A673 (cell line): ENCODE data around the gene ACOT13. TPM values are rescaled to one million over a fixed set of nuclear protein-coding genes. Genes with fewer than 3 reads are reported as not detected.
"Not testable (repeated sequence)": the region's sequence is repeated elsewhere in the genome, so short reads cannot be mapped to it uniquely, and the experiment has no call there.

Experiments used
- BruUV-seq: library from RNA; stranded (reverse); fragments of 400-500 nt; replicated peaks from 2 replicates; lab custom pipeline; 2021; lab: Mats Ljungman, UMichigan
- CTCF ChIA-PET: fragments of 300-600 bp; sonication (Branson Sonifier 250); formaldehyde crosslinking; loops from one replicate; lab custom pipeline; 2022; ENCODE audit warnings: antibody characterized with exemption; lab: Charles Lee
- POLR2A ChIA-PET: fragments of 300-600 bp; sonication (Branson Sonifier 250); formaldehyde crosslinking; loops from one replicate; lab custom pipeline; 2022; ENCODE audit warnings: antibody characterized with exemption; ENCODE audit not compliant: low non-redundant PET; lab: Charles Lee
- DNase-seq: peaks from one replicate; pipeline ENCODE4 v3.0.0-alpha.2; 2015; ENCODE audit warnings: low spot score
- H3K27ac ChIP-seq: fragments of 200-600 bp; sonication (generic); 2 replicates; pipeline ENCODE4 v1.5.1; 2016; ENCODE audit warnings: mixed run types, low read depth, mild to moderate bottlenecking, mixed read lengths, antibody characterized with exemption, low read length; ENCODE audit not compliant: poor library complexity, severe bottlenecking
- H3K27me3 ChIP-seq: fragments of 200-600 bp; sonication (generic); replicated peaks from 2 replicates; pipeline ENCODE4 v1.6.1; 2017; ENCODE audit warnings: mixed run types, low read depth, mild to moderate bottlenecking, mixed read lengths, antibody characterized with exemption, low read length; ENCODE audit not compliant: insufficient read depth, poor library complexity
- H3K36me3 ChIP-seq: fragments of 200-600 bp; sonication (generic); 2 replicates; pipeline ENCODE4 v1.6.1; 2016; ENCODE audit warnings: mixed run types, mild to moderate bottlenecking, mixed read lengths, antibody characterized with exemption, low read length; ENCODE audit not compliant: insufficient read depth, poor library complexity, severe bottlenecking
- H3K4me1 ChIP-seq: fragments of 200-600 bp; sonication (generic); 2 replicates; pipeline ENCODE4 v1.6.1; 2017; ENCODE audit warnings: mixed run types, mild to moderate bottlenecking, mixed read lengths, antibody characterized with exemption, low read length; ENCODE audit not compliant: insufficient read depth, poor library complexity, severe bottlenecking
- H3K4me3 ChIP-seq: fragments of 200-600 bp; sonication (generic); 2 replicates; pipeline ENCODE4 v1.5.1; 2016; ENCODE audit warnings: low read depth, mixed run types, mild to moderate bottlenecking, mixed read lengths, low read length; ENCODE audit not compliant: poor library complexity, severe bottlenecking
- H3K9me3 ChIP-seq: fragments of 200-600 bp; sonication (generic); 2 replicates; pipeline ENCODE4 v1.6.1; 2016; ENCODE audit warnings: mixed run types, low read depth, mild to moderate bottlenecking, mixed read lengths, antibody characterized with exemption, low read length; ENCODE audit not compliant: poor library complexity, severe bottlenecking
- CTCF ChIP-seq: fragments of 300-800, 200-600 bp; sonication (generic); conservative IDR thresholded peaks from 2 replicates; pipeline ENCODE4 v1.5.1; 2017; ENCODE audit warnings: low read depth, mild to moderate bottlenecking, antibody characterized with exemption, low read length, moderate library complexity, mixed read lengths
- EZH2 ChIP-seq: fragments of 200-600 bp; sonication (generic); IDR thresholded peaks from 2 replicates; pipeline ENCODE4 v1.6.1; 2017; ENCODE audit warnings: borderline replicate concordance, low read depth, mild to moderate bottlenecking, mixed read lengths, antibody characterized with exemption, low read length; ENCODE audit not compliant: poor library complexity, severe bottlenecking
- intact Hi-C: fragments of 100-400 bp; cut with micrococcal nuclease; formaldehyde crosslinking; loops from one replicate; pipeline ENCODE4 v1.10.0; 2022; ENCODE audit not compliant: unreplicated experiment
- total RNA-seq: library from RNA; stranded (reverse); gene quantifications from 2 replicates; pipeline ENCODE4 v1.2.3, GENCODE V29; 2021

The ACOT13 gene
- total RNA-seq, 1 experiment from 2014 or later, result 31.2 TPM

- no peak for TF ChIP-seq EZH2
- no peak for TF ChIP-seq CTCF
- H3K36me3 ChIP-seq, result no peaks in the 10 kb centered on the region
- intact Hi-C loops, result no loop called here
- H3K27ac ChIP-seq, result peak overlapping the region; percentile 35
- ChIA-PET CTCF (no interaction called here), POLR2A (no interaction called here)
- no peak overlapping the region for H3K4me3 ChIP-seq
- peaks cover 4% of the 10 kb centered on the region for H3K4me1 ChIP-seq
- H3K27me3 ChIP-seq, result no peaks in the 10 kb centered on the region
- DNase-seq, result no peak
- BruUV-seq, result no TSS peak
- no peaks in the 10 kb centered on the region for H3K9me3 ChIP-seq
These were observed 77.1 kb downstream of the ACOT13 start for GRCh38 chr6:24743944-24744335.

GRCh38 chr6:24744911-24745310, 78.0 kb downstream of the ACOT13 start:
- TF ChIP-seq EZH2 (no peak), CTCF (no peak)

GRCh38 chr6:24749297-24749696, 82.4 kb downstream of the ACOT13 start:
- H3K36me3 ChIP-seq, result no peaks in the 10 kb centered on the region
- ChIA-PET CTCF (no interaction called here), POLR2A (no interaction called here)
- DNase-seq, result no peak
- H3K4me3 ChIP-seq, result no peak overlapping the region
- H3K27me3 ChIP-seq, result no peaks in the 10 kb centered on the region
- BruUV-seq, result no TSS peak
- intact Hi-C loops, result no loop called here
- TF ChIP-seq EZH2 (no peak), CTCF (no peak)
- no peaks in the 10 kb centered on the region for H3K9me3 ChIP-seq
- no peaks in the 10 kb centered on the region for H3K4me1 ChIP-seq
- H3K27ac ChIP-seq, result no peak overlapping the region

More at GRCh38 chr6:24744911-24745310, 78.0 kb downstream of the ACOT13 start:
- Histone ChIP-seq H3K36me3 (no peaks in the 10 kb centered on the region), H3K27ac (no peak overlapping the region), H3K9me3 (no peaks in the 10 kb centered on the region), H3K27me3 (no peaks in the 10 kb centered on the region), H3K4me3 (no peak overlapping the region), H3K4me1 (peaks cover 4% of the 10 kb centered on the region)
- DNase-seq, result no peak
- intact Hi-C loops, result no loop called here
- POLR2A ChIA-PET, result no interaction called here
- no TSS peak for BruUV-seq
- CTCF ChIA-PET, result no interaction called here

- POLR2A ChIA-PET, BruUV-seq, H3K27ac ChIP-seq, H3K36me3 ChIP-seq, DNase-seq, intact Hi-C loops, H3K4me3 ChIP-seq, H3K9me3 ChIP-seq, CTCF ChIA-PET, H3K4me1 ChIP-seq, H3K27me3 ChIP-seq: not testable (repeated sequence)
These were observed 84.0 kb downstream of the ACOT13 start for GRCh38 chr6:24750878-24751277.
